Renal pelvis (tissue), 4 donors: ENCODE measurements around the gene ATP6V0E1. TPM values are rescaled to one million over a fixed set of nuclear protein-coding genes. Genes with fewer than 3 reads are reported as not detected.
"Not testable (repeated sequence)": the region's sequence is repeated elsewhere in the genome, so short reads cannot be mapped to it uniquely, and the experiment has no call there.

Source experiments
- DNase-seq: peaks from one replicate; pipeline ENCODE4 v3.0.0-alpha.2; 2013
- polyA plus RNA-seq, 3 donors: library from polyadenylated mRNA; unstranded; fragments of 120-200 nt; gene quantifications; one replicate each; pipeline ENCODE4 v1.2.1, GENCODE V29; 2013; ENCODE audit not compliant: insufficient read length in 3 of 3

ATP6V0E1 gene
- polyA plus RNA-seq, 3 donors: 183 to 222 (median 214) TPM

- no peak for DNase-seq
Observed at GRCh38 chr5:172990776-172991175, 7.2 kb downstream of the ATP6V0E1 start.

GRCh38 chr5:172994405-172994804 lies 10.8 kb downstream of the ATP6V0E1 start:
- no peak for DNase-seq

- no peak for DNase-seq
Observed at GRCh38 chr5:172999372-172999973, 15.9 kb downstream of the ATP6V0E1 start.

GRCh38 chr5:172999974-173000373 lies 16.4 kb downstream of the ATP6V0E1 start:
- DNase-seq: no peak

GRCh38 chr5:173001229-173001841 lies 17.8 kb downstream of the ATP6V0E1 start:
- no peak for DNase-seq

GRCh38 chr5:173003360-173003759 lies 19.8 kb downstream of the ATP6V0E1 start:
- no peak for DNase-seq

GRCh38 chr5:173004013-173004412 lies 20.4 kb downstream of the ATP6V0E1 start:
- no peak for DNase-seq

- no peak for DNase-seq
Observed at GRCh38 chr5:173004447-173004846, 20.9 kb downstream of the ATP6V0E1 start.

- DNase-seq: no peak
Observed at GRCh38 chr5:173010021-173010420, 26.4 kb downstream of the ATP6V0E1 start.

GRCh38 chr5:173010547-173011464 lies 27.2 kb downstream of the ATP6V0E1 start:
- DNase-seq: no peak

- DNase-seq: no peak
Observed at GRCh38 chr5:173011566-173011965, 28.0 kb downstream of the ATP6V0E1 start.

- DNase-seq: no peak
Observed at GRCh38 chr5:173012882-173013281, 29.3 kb downstream of the ATP6V0E1 start.

- DNase-seq: no peak
Observed at GRCh38 chr5:173014671-173015070, 31.1 kb downstream of the ATP6V0E1 start.

GRCh38 chr5:173015192-173015591 lies 31.6 kb downstream of the ATP6V0E1 start:
- DNase-seq: no peak

- no peak for DNase-seq
Observed at GRCh38 chr5:173015598-173016455, 32.3 kb downstream of the ATP6V0E1 start.

GRCh38 chr5:173016598-173017046 lies 33.1 kb downstream of the ATP6V0E1 start:
- DNase-seq: no peak

GRCh38 chr5:173017087-173017486 lies 33.5 kb downstream of the ATP6V0E1 start:
- DNase-seq: not testable (repeated sequence)

GRCh38 chr5:173018358-173018757 lies 34.8 kb downstream of the ATP6V0E1 start:
- no peak for DNase-seq

- no peak for DNase-seq
Observed at GRCh38 chr5:173020154-173020581, 36.6 kb downstream of the ATP6V0E1 start.

GRCh38 chr5:173020643-173021042 lies 37.1 kb downstream of the ATP6V0E1 start:
- DNase-seq: no peak

GRCh38 chr5:173025651-173026050 lies 42.1 kb downstream of the ATP6V0E1 start:
- no peak for DNase-seq

GRCh38 chr5:173027905-173028304 lies 44.3 kb downstream of the ATP6V0E1 start:
- no peak for DNase-seq
